ENCODE data around the gene TSSK6. TPM values are rescaled to one million over a fixed set of nuclear protein-coding genes. Genes with fewer than 3 reads are reported as not detected.
"Not testable (repeated sequence)": the region's sequence is repeated elsewhere in the genome, so short reads cannot be mapped to it uniquely, and the experiment has no call there.

The TSSK6 gene
- total and polyA plus RNA-seq, 10 donors = 1.7 to 5.6 (median 3.0) TPM

DNA sequence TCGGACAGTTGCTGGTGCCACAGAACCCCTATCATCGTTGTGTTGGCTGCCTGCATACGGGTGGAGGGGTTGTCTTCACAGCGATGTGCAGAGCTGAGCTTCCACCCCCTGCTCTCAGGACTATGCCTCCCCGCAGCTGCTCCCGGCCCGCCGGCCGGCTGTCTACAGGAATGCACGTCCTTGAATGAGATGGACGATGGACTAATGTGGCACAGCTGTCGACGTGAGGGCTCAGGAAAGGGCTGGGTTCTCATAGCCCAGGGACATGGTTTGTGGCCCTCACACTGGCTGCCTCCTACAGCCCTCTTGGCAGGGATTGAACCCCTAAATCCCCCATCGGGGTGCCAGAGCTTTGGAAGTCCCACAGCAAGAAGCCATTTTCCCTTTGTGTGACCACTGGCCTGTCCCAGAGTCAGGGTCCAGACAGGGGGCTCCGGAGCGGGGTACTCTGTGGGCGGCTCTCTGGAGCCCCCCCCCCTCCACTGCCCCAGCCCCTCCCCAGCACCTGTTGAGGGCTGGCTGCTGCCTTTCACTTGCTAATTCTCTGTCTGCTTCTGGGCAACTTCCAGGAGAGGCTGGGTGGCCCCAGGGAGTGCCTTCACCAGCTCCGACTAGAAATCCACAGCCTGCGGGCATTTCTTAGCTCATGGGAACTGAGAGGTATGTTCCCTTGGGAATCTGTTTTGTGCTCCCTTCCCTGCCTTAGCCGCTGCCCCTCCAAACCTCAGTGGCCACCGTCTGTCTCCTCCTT is 40.2 kb downstream of the TSSK6 start:
- Histone ChIP-seq H3K27me3 (replicated peaks in 1 of 7) (no peaks in the 10 kb centered on the region), H3K36me3 (peaks cover 0 to 47% (median 3%) of the 10 kb centered on the region in 6 donors), H3K4me3 (no peak overlapping the region), H3K27ac (peak overlapping the region in 7 of 8 donors; percentile 49 to 75 (median 59)), H3K4me1 (peaks cover 34 to 96% (median 67%) of the 10 kb centered on the region in 6 donors), H3K9me3 (no peaks in the 10 kb centered on the region)
- intact Hi-C loops (cut with DNase I; ENCODE audit: low total_unique reads) = no loop called here
- peak; percentile 78 for DNase-seq
- TF ChIP-seq POLR2A (IDR thresholded peaks at IDR 0.05) = no peak
- peak in 2 of 3 donors; percentile 15 to 29 for TF ChIP-seq POLR2AphosphoS5 (IDR thresholded peaks at IDR 0.05)
- WGBS, 5 donors = 66 to 80% (median 73%) methylated on average over 20 to 21 of the region's 21 CpGs

GRCh38 chr19:19472106-19472505 is 43.2 kb downstream of the TSSK6 start:
- H3K9me3 ChIP-seq = peaks cover 9 to 26% (median 24%) of the 10 kb centered on the region in 8 donors
- DNase-seq; H3K27me3 ChIP-seq (replicated peaks in 1 of 7); H3K4me3 ChIP-seq; intact Hi-C loops (cut with DNase I; ENCODE audit: low total_unique reads): not testable (repeated sequence)
- H3K36me3 ChIP-seq = peaks cover 0 to 57% (median 15%) of the 10 kb centered on the region in 6 donors
- WGBS, 5 donors = 59 to 79% (median 74%) methylated on average over 5 of the region's 5 CpGs
- peaks cover 34 to 77% (median 61%) of the 10 kb centered on the region in 6 donors for H3K4me1 ChIP-seq
- H3K27ac ChIP-seq = peak overlapping the region in 3 of 8 donors; percentile 61 to 75 (median 72)

- TF ChIP-seq, protein P1, sequence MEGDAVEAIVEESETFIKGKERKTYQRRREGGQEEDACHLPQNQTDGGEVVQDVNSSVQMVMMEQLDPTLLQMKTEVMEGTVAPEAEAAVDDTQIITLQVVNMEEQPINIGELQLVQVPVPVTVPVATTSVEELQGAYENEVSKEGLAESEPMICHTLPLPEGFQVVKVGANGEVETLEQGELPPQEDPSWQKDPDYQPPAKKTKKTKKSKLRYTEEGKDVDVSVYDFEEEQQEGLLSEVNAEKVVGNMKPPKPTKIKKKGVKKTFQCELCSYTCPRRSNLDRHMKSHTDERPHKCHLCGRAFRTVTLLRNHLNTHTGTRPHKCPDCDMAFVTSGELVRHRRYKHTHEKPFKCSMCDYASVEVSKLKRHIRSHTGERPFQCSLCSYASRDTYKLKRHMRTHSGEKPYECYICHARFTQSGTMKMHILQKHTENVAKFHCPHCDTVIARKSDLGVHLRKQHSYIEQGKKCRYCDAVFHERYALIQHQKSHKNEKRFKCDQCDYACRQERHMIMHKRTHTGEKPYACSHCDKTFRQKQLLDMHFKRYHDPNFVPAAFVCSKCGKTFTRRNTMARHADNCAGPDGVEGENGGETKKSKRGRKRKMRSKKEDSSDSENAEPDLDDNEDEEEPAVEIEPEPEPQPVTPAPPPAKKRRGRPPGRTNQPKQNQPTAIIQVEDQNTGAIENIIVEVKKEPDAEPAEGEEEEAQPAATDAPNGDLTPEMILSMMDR (IDR thresholded peaks at IDR 0.05 in 8 of 11, conservative IDR thresholded peaks at IDR 0.05 in 3 of 11) = no peak
- no peak for TF ChIP-seq POLR2A (IDR thresholded peaks at IDR 0.05)
- no peak for TF ChIP-seq POLR2AphosphoS5 (IDR thresholded peaks at IDR 0.05)
- peaks cover 34 to 73% (median 58%) of the 10 kb centered on the region in 6 donors for H3K4me1 ChIP-seq
- no peaks in the 10 kb centered on the region for H3K27me3 ChIP-seq (replicated peaks in 1 of 7)
- WGBS, 5 donors = 68 to 79% (median 72%) methylated on average over 6 of the region's 6 CpGs
- peaks cover 9 to 30% (median 25%) of the 10 kb centered on the region in 8 donors for H3K9me3 ChIP-seq
- DNase-seq = no peak
- no peak overlapping the region for H3K4me3 ChIP-seq
- peak overlapping the region in 4 of 8 donors; percentile 20 to 75 (median 66) for H3K27ac ChIP-seq
- intact Hi-C loops (cut with DNase I; ENCODE audit: low total_unique reads) = no loop called here
- peaks cover 0 to 61% (median 19%) of the 10 kb centered on the region in 6 donors for H3K36me3 ChIP-seq
These were observed 43.7 kb downstream of the TSSK6 start for GRCh38 chr19:19471682-19472081.

GRCh38 chr19:19470579-19470978 is 44.8 kb downstream of the TSSK6 start:
- peak overlapping the region in 6 of 8 donors; percentile 22 to 75 (median 60) for H3K27ac ChIP-seq
- peaks cover 29 to 65% (median 49%) of the 10 kb centered on the region in 6 donors for H3K4me1 ChIP-seq
- H3K9me3 ChIP-seq = peaks cover 9 to 32% (median 25%) of the 10 kb centered on the region in 8 donors
- WGBS, 5 donors = 59 to 77% (median 63%) methylated on average over 3 of the region's 3 CpGs
- H3K4me3 ChIP-seq = no peak overlapping the region
- TF ChIP-seq, protein P1 (IDR thresholded peaks at IDR 0.05 in 8 of 11, conservative IDR thresholded peaks at IDR 0.05 in 3 of 11) = no peak
- TF ChIP-seq POLR2AphosphoS5 (IDR thresholded peaks at IDR 0.05) (no peak), POLR2A (IDR thresholded peaks at IDR 0.05) (no peak)
- H3K27me3 ChIP-seq (replicated peaks in 1 of 7) = no peaks in the 10 kb centered on the region
- DNase-seq = no peak
- H3K36me3 ChIP-seq = peaks cover 0 to 69% (median 30%) of the 10 kb centered on the region in 6 donors
- intact Hi-C loops (cut with DNase I; ENCODE audit: low total_unique reads) = no loop called here

DNA sequence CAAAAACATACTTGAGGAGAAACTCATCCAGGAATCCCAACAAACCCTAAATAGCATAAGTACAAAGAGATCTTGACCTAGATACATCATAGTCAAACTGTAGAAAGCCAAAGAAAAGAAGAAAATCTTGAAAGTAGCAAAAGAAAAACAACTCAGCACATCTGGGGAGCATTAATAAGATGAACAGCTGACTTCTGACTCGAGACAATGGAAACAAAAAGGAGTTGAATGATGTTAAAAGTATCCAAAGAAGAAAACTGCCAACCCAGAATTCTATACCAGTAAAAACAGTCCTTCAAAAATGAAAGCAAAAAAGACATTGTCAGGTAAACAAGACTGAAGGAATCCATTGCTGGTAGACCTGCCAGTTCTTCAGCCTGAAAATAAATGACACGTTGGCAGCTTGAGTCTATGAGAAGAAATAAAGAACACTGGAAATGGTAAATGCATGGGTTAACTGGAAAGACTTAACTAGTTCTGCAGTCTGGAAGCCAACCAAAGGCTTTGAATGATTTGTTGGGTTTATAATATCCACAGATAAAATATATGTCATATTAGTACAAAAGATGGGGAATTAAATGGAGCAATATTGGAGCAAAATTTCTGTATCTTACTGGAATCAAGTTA is 46.8 kb downstream of the TSSK6 start:
- intact Hi-C loops (cut with DNase I; ENCODE audit: low total_unique reads) = no loop called here
- no peak for DNase-seq
- no peaks in the 10 kb centered on the region for H3K27me3 ChIP-seq (replicated peaks in 1 of 7)
- 94 to 99% (median 96%) methylated on average over 2 of the region's 2 CpGs for WGBS, 5 donors
- H3K4me1 ChIP-seq = peaks cover 20 to 65% (median 43%) of the 10 kb centered on the region in 6 donors
- no peak for TF ChIP-seq POLR2A (IDR thresholded peaks at IDR 0.05)
- no peak for TF ChIP-seq POLR2AphosphoS5 (IDR thresholded peaks at IDR 0.05)
- TF ChIP-seq, protein P1 (IDR thresholded peaks at IDR 0.05 in 8 of 11, conservative IDR thresholded peaks at IDR 0.05 in 3 of 11) = no peak
- H3K9me3 ChIP-seq = peaks cover 9 to 32% (median 25%) of the 10 kb centered on the region in 8 donors
- no peak overlapping the region for H3K27ac ChIP-seq
- H3K4me3 ChIP-seq = no peak overlapping the region
- H3K36me3 ChIP-seq = peaks cover 0 to 65% (median 38%) of the 10 kb centered on the region in 6 donors

Data from spleen (tissue), 11 donors.